GM18951 (cell line): Measurements from ENCODE around the gene NAV1.
"Not testable (repeated sequence)": the region's sequence is repeated elsewhere in the genome, so short reads cannot be mapped to it uniquely, and the experiment has no call there.

ENCODE experiments used
- POLR2A ChIP-seq: IDR thresholded peaks from 4 replicates; pipeline ENCODE4 v1.6.1; 2011; ENCODE audit warnings: mild to moderate bottlenecking; ENCODE audit not compliant: insufficient read length, insufficient read depth; ENCODE audit errors: extremely low read depth
- in situ Hi-C: fragments of 300-500 bp; cut with MboI; formaldehyde crosslinking; loops from one replicate; pipeline ENCODE4 v1.12.0; 2022; ENCODE audit warnings: low sequenced_read_pairs, mixed read lengths, inconsistent platforms; ENCODE audit not compliant: unreplicated experiment

The NAV1 gene

GRCh38 chr1:201538612-201539551 lies at the start of gene NAV1:
Gene NAV1, plus strand, starts transcription at chr1:201539127. Its CDS starts 83,758 bp downstream, at chr1:201622885.
- in situ Hi-C loops, result no loop called here
- no peak for TF ChIP-seq POLR2A

GRCh38 chr1:201489643-201490261 lies 49.2 kb upstream of the NAV1 start:
- TF ChIP-seq POLR2A, result no peak
- in situ Hi-C loops, result no loop called here

- no peak for TF ChIP-seq POLR2A
- in situ Hi-C loops, result no loop called here
Measured at GRCh38 chr1:201490708-201491131, 48.2 kb upstream of the NAV1 start.

- in situ Hi-C loops, result no loop called here
- TF ChIP-seq POLR2A, result no peak
Measured at GRCh38 chr1:201491896-201492511, 46.9 kb upstream of the NAV1 start.

- in situ Hi-C loops, result not testable (repeated sequence)
Measured at GRCh38 chr1:201493026-201493656, 45.8 kb upstream of the NAV1 start.

GRCh38 chr1:201493757-201494617 lies 44.9 kb upstream of the NAV1 start:
- TF ChIP-seq POLR2A, result no peak
- in situ Hi-C loops, result no loop called here

- in situ Hi-C loops, result no loop called here
- TF ChIP-seq POLR2A, result no peak
Measured at GRCh38 chr1:201495551-201496295, 43.2 kb upstream of the NAV1 start.

GRCh38 chr1:201496296-201496690 lies 42.6 kb upstream of the NAV1 start:
- in situ Hi-C loops, result no loop called here
- TF ChIP-seq POLR2A, result no peak

- in situ Hi-C loops, result no loop called here
- TF ChIP-seq POLR2A, result no peak
Measured at GRCh38 chr1:201497935-201498509, 40.9 kb upstream of the NAV1 start.

- in situ Hi-C loops, result no loop called here
- TF ChIP-seq POLR2A, result no peak
Measured at GRCh38 chr1:201498621-201499020, 40.3 kb upstream of the NAV1 start.

- no peak for TF ChIP-seq POLR2A
- in situ Hi-C loops, result no loop called here
Measured at GRCh38 chr1:201499191-201499590, 39.7 kb upstream of the NAV1 start.
